AG04450 (cell line): Measurements from ENCODE around the gene PRRG2. TPM values are rescaled to one million over a fixed set of nuclear protein-coding genes. Genes with fewer than 3 reads are reported as not detected.

Experiments used
- CTCF ChIA-PET: fragments of 300-600, 350-600 bp; formaldehyde crosslinking; extraction: SDS; loops from one replicate; lab custom pipeline; 2022; ENCODE audit warnings: antibody characterized with exemption, inconsistent platforms; lab: Charles Lee
- POLR2A ChIA-PET: fragments of 350-600 bp; formaldehyde crosslinking; extraction: SDS; loops from one replicate; lab custom pipeline; 2021; ENCODE audit warnings: antibody characterized with exemption, inconsistent platforms; lab: Yijun Ruan, JAX
- DNase-seq: peaks from one replicate; pipeline ENCODE4 v3.0.0-alpha.2; 2011; ENCODE audit warnings: low read depth, low spot score
- H3K27ac ChIP-seq: one replicate; pipeline ENCODE4 v1.5.1; 2012; ENCODE audit warnings: low read depth, low read length, control low read depth
- H3K27me3 ChIP-seq: one replicate; pipeline ENCODE4 v1.6.0; 2012; ENCODE audit warnings: low read length; ENCODE audit not compliant: control insufficient read depth, insufficient read depth
- H3K4me3 ChIP-seq: 2 replicates; pipeline ENCODE4 v1.5.1; 2011; ENCODE audit warnings: mild to moderate bottlenecking, low read depth, low read length, control low read depth
- H3K9me3 ChIP-seq: 2 replicates; pipeline ENCODE4 v1.5.1; 2012; ENCODE audit warnings: low read length; ENCODE audit not compliant: control insufficient read depth, insufficient read depth
- polyA plus RNA-seq: library from polyadenylated mRNA; depleted of rRNA; stranded (reverse); fragments of >200 nt; gene quantifications from 2 replicates; pipeline ENCODE4 v1.2.3, GENCODE V29; 2011
- TF ChIP-seq, protein P1 (sequence below): IDR thresholded peaks from 2 replicates; pipeline ENCODE4 v1.5.1; 2011; ENCODE audit warnings: low read depth, low read length, control low read depth, inconsistent platforms

PRRG2 gene
- polyA plus RNA-seq, 1 experiment: 0.35 TPM

- Histone ChIP-seq H3K4me3 (no peak overlapping the region), H3K27ac (no peak overlapping the region), H3K9me3 (no peaks in the 10 kb centered on the region; the same call in 1 of the 2 replicates), H3K27me3 (no peaks in the 10 kb centered on the region)
- DNase-seq: no peak
- TF ChIP-seq, protein P1, sequence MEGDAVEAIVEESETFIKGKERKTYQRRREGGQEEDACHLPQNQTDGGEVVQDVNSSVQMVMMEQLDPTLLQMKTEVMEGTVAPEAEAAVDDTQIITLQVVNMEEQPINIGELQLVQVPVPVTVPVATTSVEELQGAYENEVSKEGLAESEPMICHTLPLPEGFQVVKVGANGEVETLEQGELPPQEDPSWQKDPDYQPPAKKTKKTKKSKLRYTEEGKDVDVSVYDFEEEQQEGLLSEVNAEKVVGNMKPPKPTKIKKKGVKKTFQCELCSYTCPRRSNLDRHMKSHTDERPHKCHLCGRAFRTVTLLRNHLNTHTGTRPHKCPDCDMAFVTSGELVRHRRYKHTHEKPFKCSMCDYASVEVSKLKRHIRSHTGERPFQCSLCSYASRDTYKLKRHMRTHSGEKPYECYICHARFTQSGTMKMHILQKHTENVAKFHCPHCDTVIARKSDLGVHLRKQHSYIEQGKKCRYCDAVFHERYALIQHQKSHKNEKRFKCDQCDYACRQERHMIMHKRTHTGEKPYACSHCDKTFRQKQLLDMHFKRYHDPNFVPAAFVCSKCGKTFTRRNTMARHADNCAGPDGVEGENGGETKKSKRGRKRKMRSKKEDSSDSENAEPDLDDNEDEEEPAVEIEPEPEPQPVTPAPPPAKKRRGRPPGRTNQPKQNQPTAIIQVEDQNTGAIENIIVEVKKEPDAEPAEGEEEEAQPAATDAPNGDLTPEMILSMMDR: no peak
- POLR2A ChIA-PET: interaction anchor here (1.1 kb wide), 1 partner anchor 17 kb away, joined by 5 read pairs; the partner anchor contains the start of gene SCAF1
- CTCF ChIA-PET: interaction anchor here (0.6 kb wide), 1 partner anchor 51 kb away, joined by 3 read pairs; no protein-coding TSS in a partner anchor
Observed at GRCh38 chr19:49624967-49625910, 44.1 kb downstream of the PRRG2 start.

GRCh38 chr19:49626226-49626625, 45.1 kb downstream of the PRRG2 start:
- TF ChIP-seq, protein P1: no peak
- Histone ChIP-seq H3K27me3 (no peaks in the 10 kb centered on the region), H3K4me3 (no peak overlapping the region), H3K27ac (no peak overlapping the region), H3K9me3 (no peaks in the 10 kb centered on the region; the same call in 1 of the 2 replicates)
- CTCF ChIA-PET: no interaction called here
- POLR2A ChIA-PET: no interaction called here
- DNase-seq: no peak

DNA sequence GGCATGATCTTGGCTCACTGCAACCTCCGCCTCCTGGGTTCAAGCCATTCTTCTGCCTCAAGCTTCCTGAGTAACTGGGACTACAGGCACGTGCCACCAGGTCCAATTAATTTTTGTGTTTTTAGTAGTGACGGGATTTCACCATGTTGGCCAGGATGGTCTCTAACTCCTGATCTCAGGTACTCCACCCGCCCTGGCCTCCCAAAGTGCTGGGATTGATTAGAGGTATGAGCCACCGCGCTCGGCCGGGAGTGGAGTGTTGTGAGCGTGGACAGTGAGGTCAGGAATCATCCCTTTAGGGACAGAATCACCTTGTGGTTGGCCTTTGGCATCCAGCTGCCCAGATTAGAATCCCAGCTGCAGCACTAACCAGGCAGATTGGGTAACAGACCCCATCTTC, 48.5 kb downstream of the PRRG2 start:
- no peaks in the 10 kb centered on the region for H3K27me3 ChIP-seq
- TF ChIP-seq, protein P1: no peak
- no peak overlapping the region for H3K27ac ChIP-seq
- no peaks in the 10 kb centered on the region; the same call in 1 of the 2 replicates for H3K9me3 ChIP-seq
- no peak overlapping the region for H3K4me3 ChIP-seq
- DNase-seq: no peak
- CTCF ChIA-PET: interaction anchor here (0.5 kb wide), 1 partner anchor 1282 kb away, joined by 4 read pairs; no protein-coding TSS in a partner anchor
- POLR2A ChIA-PET: interaction anchor here (1.2 kb wide), 1 partner anchor 11 kb away, joined by 16 read pairs; the partner anchor contains the start of gene RRAS

GRCh38 chr19:49631014-49631588, 50.0 kb downstream of the PRRG2 start:
- Histone ChIP-seq H3K27me3 (no peaks in the 10 kb centered on the region), H3K9me3 (no peaks in the 10 kb centered on the region), H3K4me3 (no peak overlapping the region), H3K27ac (no peak overlapping the region)
- POLR2A ChIA-PET: interaction anchor here (0.6 to 1.2 kb wide), 3 partner anchors 11 to 777 kb away, joined by 5 to 9 read pairs (median 5); partner anchors contain the start of gene SCAF1
- TF ChIP-seq, protein P1: no peak
- CTCF ChIA-PET: no interaction called here
- DNase-seq: no peak
